ENCODE measurements around the gene LRRC3.

The LRRC3 gene

GRCh38 chr21:44421901-44422840 is 33.1 kb upstream of the LRRC3 start:
- no CpG with 5 or more reads among the region's 26 CpGs for WGBS, 2 donors (ENCODE audit: extremely low coverage in 2 of 2, insufficient read length in 2 of 2, insufficient replicate concordance in 1 of 2)
- no peak overlapping the region for H2BK5ac ChIP-seq (ENCODE audit: low read length)
- no peak for DNase-seq (ENCODE audit: low spot score)

GRCh38 chr21:44423312-44423821 is 31.9 kb upstream of the LRRC3 start:
- Histone ChIP-seq H2AFZ (ENCODE audit: low read length) (no peak overlapping the region), H3K9me3 (replicated peaks in 1 of 2; ENCODE audit: control insufficient read depth in 2 of 2, insufficient read depth in 1 of 2, low read depth in 1 of 2, low read length in 2 of 2) (peaks cover 10 to 14% of the 10 kb centered on the region in 2 donors), H3K14ac (ENCODE audit: low read length) (peak overlapping the region; percentile 94), H4K8ac (ENCODE audit: low read depth, low read length) (no peak overlapping the region), H2BK120ac (ENCODE audit: low read depth, low read length) (no peak overlapping the region), H3K23ac (ENCODE audit: low read depth, low read length, poor library complexity) (no peak overlapping the region), H3K18ac (ENCODE audit: low read length) (peak overlapping the region; percentile 90), H3K36me3 (replicated peaks in 1 of 2; ENCODE audit: control insufficient read depth in 2 of 2, insufficient read depth in 2 of 2, low read length in 2 of 2) (no peaks in the 10 kb centered on the region), H4K91ac (ENCODE audit: low read depth, low read length, poor library complexity) (no peak overlapping the region), H2BK5ac (ENCODE audit: low read length) (peak overlapping the region; percentile 24), H2BK15ac (ENCODE audit: low read length) (no peak overlapping the region), H3K9ac (ENCODE audit: low read depth, low read length, poor library complexity) (no peak overlapping the region), H3K27me3 (ENCODE audit: control insufficient read depth in 3 of 3, insufficient read depth in 3 of 3, low read depth in 1 of 3, low read length in 3 of 3) (peaks cover 0 to 12% (median 0%) of the 10 kb centered on the region in 3 experiments), H3K4me1 (ENCODE audit: control insufficient read depth in 2 of 2, insufficient read depth in 1 of 2, low read depth in 1 of 2, low read length in 2 of 2) (peaks cover 0 to 6% of the 10 kb centered on the region in 2 donors), H3K4ac (ENCODE audit: low read length) (no peak overlapping the region), H3K27ac (replicated peaks; ENCODE audit: low read length) (no peak overlapping the region), H2AK5ac (ENCODE audit: low read depth, low read length) (peak overlapping the region; percentile 89), H2BK12ac (ENCODE audit: low read length) (peak overlapping the region; percentile 73), H3K79me1 (ENCODE audit: low read depth, low read length) (no peaks in the 10 kb centered on the region), H3K4me2 (ENCODE audit: insufficient read depth, low read length, poor library complexity, severe bottlenecking) (no peak overlapping the region), H3K4me3 (ENCODE audit: low read length in 2 of 2) (no peak overlapping the region)
- no CpG with 5 or more reads among the region's 12 CpGs for WGBS, 2 donors (ENCODE audit: extremely low coverage in 2 of 2, insufficient read length in 2 of 2, insufficient replicate concordance in 1 of 2)
- DNase-seq (ENCODE audit: low spot score) = no peak

More at GRCh38 chr21:44421901-44422840, 33.1 kb upstream of the LRRC3 start:
- peak overlapping the region in 1 of 2 donors; percentile 12 for H3K4me3 ChIP-seq (ENCODE audit: low read length in 2 of 2)
- H2BK15ac ChIP-seq (ENCODE audit: low read length) = no peak overlapping the region
- H3K18ac ChIP-seq (ENCODE audit: low read length) = no peak overlapping the region
- H3K27me3 ChIP-seq (ENCODE audit: control insufficient read depth in 3 of 3, insufficient read depth in 3 of 3, low read depth in 1 of 3, low read length in 3 of 3) = peaks cover 0 to 12% (median 0%) of the 10 kb centered on the region in 3 experiments
- no peak overlapping the region for H4K8ac ChIP-seq (ENCODE audit: low read depth, low read length)
- H2AFZ ChIP-seq (ENCODE audit: low read length) = no peak overlapping the region
- no peak overlapping the region for H3K4ac ChIP-seq (ENCODE audit: low read length)
- H3K4me1 ChIP-seq (ENCODE audit: control insufficient read depth in 2 of 2, insufficient read depth in 1 of 2, low read depth in 1 of 2, low read length in 2 of 2) = peaks cover 0 to 6% of the 10 kb centered on the region in 2 donors
- no peak overlapping the region for H3K4me2 ChIP-seq (ENCODE audit: insufficient read depth, low read length, poor library complexity, severe bottlenecking)
- no peak overlapping the region for H3K9ac ChIP-seq (ENCODE audit: low read depth, low read length, poor library complexity)
- no peak overlapping the region for H2BK120ac ChIP-seq (ENCODE audit: low read depth, low read length)
- no peak overlapping the region for H4K91ac ChIP-seq (ENCODE audit: low read depth, low read length, poor library complexity)
- no peak overlapping the region for H2BK12ac ChIP-seq (ENCODE audit: low read length)
- no peaks in the 10 kb centered on the region for H3K79me1 ChIP-seq (ENCODE audit: low read depth, low read length)
- H3K23ac ChIP-seq (ENCODE audit: low read depth, low read length, poor library complexity) = peak overlapping the region; percentile 44
- H2AK5ac ChIP-seq (ENCODE audit: low read depth, low read length) = no peak overlapping the region
- no peaks in the 10 kb centered on the region for H3K36me3 ChIP-seq (replicated peaks in 1 of 2; ENCODE audit: control insufficient read depth in 2 of 2, insufficient read depth in 2 of 2, low read length in 2 of 2)
- H3K14ac ChIP-seq (ENCODE audit: low read length) = no peak overlapping the region
- no peak overlapping the region for H3K27ac ChIP-seq (replicated peaks; ENCODE audit: low read length)
- H3K9me3 ChIP-seq (replicated peaks in 1 of 2; ENCODE audit: control insufficient read depth in 2 of 2, insufficient read depth in 1 of 2, low read depth in 1 of 2, low read length in 2 of 2) = peaks cover 10 to 17% of the 10 kb centered on the region in 2 donors

- Histone ChIP-seq H3K4me2 (ENCODE audit: insufficient read depth, low read length, poor library complexity, severe bottlenecking) (no peak overlapping the region), H3K4me1 (ENCODE audit: control insufficient read depth in 2 of 2, insufficient read depth in 1 of 2, low read depth in 1 of 2, low read length in 2 of 2) (peaks cover 0 to 6% of the 10 kb centered on the region in 2 donors), H3K23ac (ENCODE audit: low read depth, low read length, poor library complexity) (peak overlapping the region; percentile 80), H2AFZ (ENCODE audit: low read length) (no peak overlapping the region), H4K8ac (ENCODE audit: low read depth, low read length) (no peak overlapping the region), H3K9me3 (replicated peaks in 1 of 2; ENCODE audit: control insufficient read depth in 2 of 2, insufficient read depth in 1 of 2, low read depth in 1 of 2, low read length in 2 of 2) (peaks cover 11 to 14% of the 10 kb centered on the region in 2 donors), H2BK120ac (ENCODE audit: low read depth, low read length) (no peak overlapping the region), H2BK5ac (ENCODE audit: low read length) (peak overlapping the region; percentile 24), H3K9ac (ENCODE audit: low read depth, low read length, poor library complexity) (no peak overlapping the region), H3K18ac (ENCODE audit: low read length) (peak overlapping the region; percentile 85), H3K14ac (ENCODE audit: low read length) (peak overlapping the region; percentile 56), H4K91ac (ENCODE audit: low read depth, low read length, poor library complexity) (no peak overlapping the region), H2AK5ac (ENCODE audit: low read depth, low read length) (peak overlapping the region; percentile 89), H2BK12ac (ENCODE audit: low read length) (no peak overlapping the region), H3K4me3 (ENCODE audit: low read length in 2 of 2) (peak overlapping the region in 1 of 2 donors; percentile 2), H3K27ac (replicated peaks; ENCODE audit: low read length) (no peak overlapping the region), H3K79me1 (ENCODE audit: low read depth, low read length) (no peaks in the 10 kb centered on the region), H3K27me3 (ENCODE audit: control insufficient read depth in 3 of 3, insufficient read depth in 3 of 3, low read depth in 1 of 3, low read length in 3 of 3) (peaks cover 0 to 12% (median 0%) of the 10 kb centered on the region in 3 experiments), H3K36me3 (replicated peaks in 1 of 2; ENCODE audit: control insufficient read depth in 2 of 2, insufficient read depth in 2 of 2, low read length in 2 of 2) (no peaks in the 10 kb centered on the region), H2BK15ac (ENCODE audit: low read length) (peak overlapping the region; percentile 38), H3K4ac (ENCODE audit: low read length) (no peak overlapping the region)
- DNase-seq (ENCODE audit: low spot score) = no peak
- WGBS, 2 donors (ENCODE audit: extremely low coverage in 2 of 2, insufficient read length in 2 of 2, insufficient replicate concordance in 1 of 2) = no CpG with 5 or more reads among the region's 17 CpGs
Measured at GRCh38 chr21:44423941-44424607, 31.2 kb upstream of the LRRC3 start.
